Mesendoderm (in vitro differentiated cells): ENCODE results near the gene ARID2.

Experiments used
- DNase-seq: peaks from one replicate; pipeline ENCODE4 v3.0.0; 2013
- H2AK5ac ChIP-seq: 2 replicates; pipeline ENCODE4 v1.6.1; 2013; ENCODE audit warnings: low read length, inconsistent platforms
- H2BK120ac ChIP-seq: 2 replicates; pipeline ENCODE4 v1.6.1; 2013; ENCODE audit warnings: low read depth, mild to moderate bottlenecking, low read length, moderate library complexity, mixed read lengths
- H2BK15ac ChIP-seq: replicated peaks from 2 replicates; pipeline ENCODE4 v1.6.1; 2013; ENCODE audit warnings: low read depth, mild to moderate bottlenecking, moderate library complexity
- H2BK5ac ChIP-seq: 2 replicates; pipeline ENCODE4 v1.6.1; 2013; ENCODE audit warnings: low read length, inconsistent platforms
- H3K18ac ChIP-seq: 2 replicates; pipeline ENCODE4 v1.6.1; 2013; ENCODE audit warnings: mild to moderate bottlenecking, low read length, mixed read lengths
- H3K23ac ChIP-seq: one replicate; pipeline ENCODE4 v1.6.1; 2013; ENCODE audit warnings: low read length
- H3K27ac ChIP-seq: 2 replicates; pipeline ENCODE4 v1.5.1; 2013; ENCODE audit warnings: low read depth, mild to moderate bottlenecking, inconsistent platforms, low read length, moderate library complexity
- H3K27me3 ChIP-seq: 2 replicates; pipeline ENCODE4 v1.6.1; 2013; ENCODE audit warnings: low read length, control low read depth, mild to moderate bottlenecking, inconsistent platforms; ENCODE audit not compliant: insufficient read depth, poor library complexity
- H3K36me3 ChIP-seq: 2 replicates; pipeline ENCODE4 v1.6.1; 2013; ENCODE audit warnings: low read length, inconsistent platforms; ENCODE audit not compliant: control insufficient read depth, insufficient read depth
- H3K4ac ChIP-seq: one replicate; pipeline ENCODE4 v1.6.1; 2013; ENCODE audit warnings: low read depth, mild to moderate bottlenecking, low read length, moderate library complexity
- H3K4me1 ChIP-seq: 2 replicates; pipeline ENCODE4 v1.6.1; 2013; ENCODE audit warnings: low read depth, low read length, inconsistent platforms; ENCODE audit not compliant: control insufficient read depth
- H3K4me2 ChIP-seq: 2 replicates; pipeline ENCODE4 v1.6.1; 2013; ENCODE audit warnings: low read length
- H3K4me3 ChIP-seq: 2 replicates; pipeline ENCODE4 v1.5.1; 2013; ENCODE audit warnings: mild to moderate bottlenecking, low read length
- H3K56ac ChIP-seq: one replicate; pipeline ENCODE4 v1.6.1; 2013; ENCODE audit warnings: low read length
- H3K79me1 ChIP-seq: 2 replicates; pipeline ENCODE4 v1.6.1; 2013; ENCODE audit warnings: low read length, inconsistent platforms
- H3K79me2 ChIP-seq: 2 replicates; pipeline ENCODE4 v1.6.1; 2013; ENCODE audit warnings: mild to moderate bottlenecking, low read length; ENCODE audit not compliant: control insufficient read depth, insufficient read depth
- H3K9ac ChIP-seq: 2 replicates; pipeline ENCODE4 v1.6.1; 2013; ENCODE audit warnings: low read length, inconsistent platforms
- H4K5ac ChIP-seq: one replicate; pipeline ENCODE4 v1.6.1; 2013; ENCODE audit warnings: low read length
- H4K8ac ChIP-seq: one replicate; pipeline ENCODE4 v1.6.1; 2013; ENCODE audit warnings: low read depth, mild to moderate bottlenecking, control low read depth, low read length, moderate library complexity
- WGBS: extraction: QIAGEN DNeasy Blood & Tissue Kit; methylation state at CpG from one replicate; pipeline ENCODE4 v1.1.7; 2013; ENCODE audit warnings: low lambda C conversion rate, missing lambda C conversion rate; ENCODE audit not compliant: insufficient coverage; ENCODE audit errors: extremely low coverage; 5-methylcytosine and 5-hydroxymethylcytosine counted together

ARID2 gene

GRCh38 chr12:45928309-45928708 lies 198.8 kb downstream of the ARID2 start:
- H3K4me1 ChIP-seq = no peaks in the 10 kb centered on the region
- H3K36me3 ChIP-seq = peaks cover 2% of the 10 kb centered on the region
- H2AK5ac ChIP-seq = no peak overlapping the region
- H3K4me2 ChIP-seq = no peak overlapping the region
- H3K79me1 ChIP-seq = no peaks in the 10 kb centered on the region
- H3K9ac ChIP-seq = no peak overlapping the region
- no peak overlapping the region for H3K4ac ChIP-seq
- H3K79me2 ChIP-seq = no peaks in the 10 kb centered on the region
- H4K8ac ChIP-seq = no peak overlapping the region
- DNase-seq = no peak
- H3K4me3 ChIP-seq = no peak overlapping the region
- no peak overlapping the region for H4K5ac ChIP-seq
- no peak overlapping the region for H2BK120ac ChIP-seq
- no peak overlapping the region for H3K27ac ChIP-seq
- no peak overlapping the region for H3K56ac ChIP-seq
- WGBS = no CpG with 5 or more reads among the region's 2 CpGs
- no peak overlapping the region for H3K23ac ChIP-seq
- H3K18ac ChIP-seq = no peak overlapping the region
- no peak overlapping the region for H2BK5ac ChIP-seq
- H2BK15ac ChIP-seq = no peak overlapping the region
- H3K27me3 ChIP-seq = no peaks in the 10 kb centered on the region

DNA sequence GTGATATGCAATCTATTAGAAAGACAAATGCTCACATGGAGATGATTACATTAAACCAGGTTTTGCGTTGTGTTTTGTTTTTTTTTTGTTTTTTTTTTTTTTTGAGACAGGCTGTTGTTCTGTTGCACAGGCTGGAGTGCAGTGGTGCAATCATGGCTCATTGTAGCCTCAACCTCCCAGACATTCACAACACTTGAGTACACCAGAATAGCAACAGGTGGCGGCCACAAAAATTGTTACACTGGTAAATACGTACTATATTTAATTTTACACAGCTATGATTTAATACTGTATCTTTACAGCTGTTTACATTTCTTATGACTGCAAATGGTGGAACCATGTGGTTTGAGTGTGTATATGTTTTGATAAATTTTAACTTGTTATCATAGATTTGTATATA lies 200.9 kb downstream of the ARID2 start:
- no peaks in the 10 kb centered on the region for H3K79me1 ChIP-seq
- no peaks in the 10 kb centered on the region for H3K79me2 ChIP-seq
- WGBS = no CpG with 5 or more reads among the region's 3 CpGs
- H2BK120ac ChIP-seq = no peak overlapping the region
- H3K9ac ChIP-seq = no peak overlapping the region
- no peak overlapping the region for H4K8ac ChIP-seq
- no peak for DNase-seq
- H3K23ac ChIP-seq = no peak overlapping the region
- no peaks in the 10 kb centered on the region for H3K27me3 ChIP-seq
- no peaks in the 10 kb centered on the region for H3K4me1 ChIP-seq
- no peak overlapping the region for H2AK5ac ChIP-seq
- no peak overlapping the region for H3K18ac ChIP-seq
- H4K5ac ChIP-seq = no peak overlapping the region
- no peak overlapping the region for H3K4me3 ChIP-seq
- H3K56ac ChIP-seq = no peak overlapping the region
- no peaks in the 10 kb centered on the region for H3K36me3 ChIP-seq
- H3K27ac ChIP-seq = no peak overlapping the region
- H3K4me2 ChIP-seq = no peak overlapping the region
- H3K4ac ChIP-seq = no peak overlapping the region
- H2BK5ac ChIP-seq = no peak overlapping the region
- H2BK15ac ChIP-seq = no peak overlapping the region

DNA sequence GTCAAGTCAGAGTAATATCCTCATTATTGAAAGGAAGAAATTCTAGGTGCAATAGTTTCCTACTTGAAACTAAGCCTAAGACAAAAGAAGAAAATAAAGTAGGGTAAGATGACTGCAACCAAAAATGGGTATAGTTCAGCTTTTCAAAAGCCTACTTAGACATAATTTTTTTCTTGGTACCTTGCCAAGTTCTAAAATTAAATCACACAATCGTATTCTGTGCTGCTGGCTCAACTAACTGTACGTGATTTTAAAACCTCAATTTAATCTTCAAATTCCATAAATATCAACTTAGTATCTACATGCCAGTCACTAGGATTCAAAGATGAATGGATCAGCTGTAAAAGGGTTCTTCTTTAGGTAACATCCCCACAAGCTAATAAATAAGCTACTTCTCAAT lies 204.0 kb downstream of the ARID2 start:
- Histone ChIP-seq H3K27me3 (no peaks in the 10 kb centered on the region), H4K8ac (no peak overlapping the region), H2BK5ac (no peak overlapping the region), H3K4me2 (no peak overlapping the region), H3K18ac (no peak overlapping the region), H3K79me1 (no peaks in the 10 kb centered on the region), H3K27ac (no peak overlapping the region), H3K4me1 (no peaks in the 10 kb centered on the region), H3K79me2 (no peaks in the 10 kb centered on the region), H3K4ac (no peak overlapping the region), H3K9ac (no peak overlapping the region), H3K23ac (no peak overlapping the region), H3K36me3 (no peaks in the 10 kb centered on the region), H2BK15ac (no peak overlapping the region), H2AK5ac (no peak overlapping the region), H3K56ac (no peak overlapping the region), H4K5ac (no peak overlapping the region), H3K4me3 (no peak overlapping the region), H2BK120ac (no peak overlapping the region)
- WGBS = 100% methylated on average over 1 of the region's 2 CpGs
- DNase-seq = no peak

- no peaks in the 10 kb centered on the region for H3K36me3 ChIP-seq
- H3K27me3 ChIP-seq = no peaks in the 10 kb centered on the region
- no peak overlapping the region for H3K4me2 ChIP-seq
- no peak for DNase-seq
- no peak overlapping the region for H2BK15ac ChIP-seq
- H3K4me1 ChIP-seq = no peaks in the 10 kb centered on the region
- no peak overlapping the region for H4K8ac ChIP-seq
- no peak overlapping the region for H4K5ac ChIP-seq
- H3K4ac ChIP-seq = no peak overlapping the region
- no peaks in the 10 kb centered on the region for H3K79me1 ChIP-seq
- no CpG with 5 or more reads among the region's 1 CpG for WGBS
- no peak overlapping the region for H3K18ac ChIP-seq
- H3K27ac ChIP-seq = no peak overlapping the region
- no peak overlapping the region for H3K56ac ChIP-seq
- no peak overlapping the region for H2AK5ac ChIP-seq
- H3K23ac ChIP-seq = no peak overlapping the region
- H2BK120ac ChIP-seq = no peak overlapping the region
- no peak overlapping the region for H3K9ac ChIP-seq
- no peak overlapping the region for H3K4me3 ChIP-seq
- H3K79me2 ChIP-seq = no peaks in the 10 kb centered on the region
- H2BK5ac ChIP-seq = no peak overlapping the region
Measured at GRCh38 chr12:45934956-45935355, 205.4 kb downstream of the ARID2 start.

GRCh38 chr12:45938566-45938965 lies 209.1 kb downstream of the ARID2 start:
- Histone ChIP-seq H3K4me1 (no peaks in the 10 kb centered on the region), H3K36me3 (peaks cover 2% of the 10 kb centered on the region)

DNA sequence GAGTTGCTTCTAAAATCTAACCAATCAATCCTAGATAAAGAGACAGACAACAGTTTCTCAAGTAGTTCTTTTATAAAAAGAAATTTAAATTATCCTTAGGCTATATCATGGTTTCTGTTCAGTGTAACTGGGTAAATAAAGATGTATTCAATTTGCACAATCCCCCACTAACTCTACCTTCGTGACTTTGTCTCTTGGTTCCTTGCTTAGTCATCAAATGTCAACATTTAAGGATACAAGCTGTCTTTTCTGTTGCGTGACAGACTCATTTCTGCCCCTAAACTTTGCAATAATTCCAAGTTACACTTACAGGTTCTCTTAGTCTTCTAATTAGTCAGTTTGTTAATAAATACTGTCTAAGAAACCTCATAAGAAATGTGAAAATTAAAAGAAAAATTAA lies 210.3 kb downstream of the ARID2 start:
- Histone ChIP-seq H2BK120ac (no peak overlapping the region), H3K27ac (no peak overlapping the region), H3K36me3 (peaks cover 2% of the 10 kb centered on the region), H3K18ac (no peak overlapping the region), H3K79me2 (no peaks in the 10 kb centered on the region), H2BK5ac (no peak overlapping the region), H3K23ac (no peak overlapping the region), H3K9ac (no peak overlapping the region), H3K79me1 (peaks cover 2% of the 10 kb centered on the region), H3K4me2 (no peak overlapping the region), H3K4me1 (no peaks in the 10 kb centered on the region), H4K5ac (no peak overlapping the region), H3K27me3 (no peaks in the 10 kb centered on the region), H3K4me3 (no peak overlapping the region), H3K56ac (no peak overlapping the region), H2BK15ac (no peak overlapping the region), H2AK5ac (no peak overlapping the region), H3K4ac (no peak overlapping the region), H4K8ac (no peak overlapping the region)
- DNase-seq = no peak
- WGBS = no CpG with 5 or more reads among the region's 2 CpGs

More at GRCh38 chr12:45938566-45938965, 209.1 kb downstream of the ARID2 start:
- DNase-seq = no peak
- no peak overlapping the region for H2BK120ac ChIP-seq
- H3K27me3 ChIP-seq = no peaks in the 10 kb centered on the region
- H3K18ac ChIP-seq = no peak overlapping the region
- no peak overlapping the region for H2BK15ac ChIP-seq
- peaks cover 2% of the 10 kb centered on the region for H3K79me1 ChIP-seq
- H3K27ac ChIP-seq = no peak overlapping the region
- no peak overlapping the region for H3K4me2 ChIP-seq
- no peak overlapping the region for H4K8ac ChIP-seq
- H3K4me3 ChIP-seq = no peak overlapping the region
- no peak overlapping the region for H4K5ac ChIP-seq
- no peak overlapping the region for H3K56ac ChIP-seq
- no CpG with 5 or more reads among the region's 2 CpGs for WGBS
- no peak overlapping the region for H2BK5ac ChIP-seq
- H3K4ac ChIP-seq = no peak overlapping the region
- no peak overlapping the region for H2AK5ac ChIP-seq
- no peak overlapping the region for H3K23ac ChIP-seq
- no peaks in the 10 kb centered on the region for H3K79me2 ChIP-seq
- H3K9ac ChIP-seq = no peak overlapping the region
